Uterus (tissue), 2 donors: ENCODE measurements around the gene TMEM184B.

Experiments used
- CTCF ChIP-seq, 4 experiments: fragments of 200-600 bp in 2 of 4; fragments of 450-650 bp in 2 of 4; sonication (generic) in 2 of 4; IDR thresholded peaks; one replicate each; pipeline ENCODE4 v1.5.1; 2016 to 2019; ENCODE audit warnings: antibody characterized with exemption in 4 of 4, mild to moderate bottlenecking in 2 of 4, moderate library complexity in 1 of 4
- POLR2A ChIP-seq, 2 donors: fragments of 450-650 bp; IDR thresholded peaks; one replicate each; pipeline ENCODE4 v1.6.1; 2016; ENCODE audit warnings: antibody characterized with exemption in 2 of 2, mild to moderate bottlenecking in 1 of 2, moderate library complexity in 1 of 2

GRCh38 chr22:38300197-38300945 lies 27.6 kb upstream of the TMEM184B start:
- TF ChIP-seq CTCF (IDR thresholded peaks at IDR 0.05) = no peak
- TF ChIP-seq POLR2A (IDR thresholded peaks at IDR 0.05) = no peak
